ENCODE data around the gene OCLN. TPM values are rescaled to one million over a fixed set of nuclear protein-coding genes. Genes with fewer than 3 reads are reported as not detected.
"Not testable (repeated sequence)": the region's sequence is repeated elsewhere in the genome, so short reads cannot be mapped to it uniquely, and the experiment has no call there.

The OCLN gene
- polyA plus RNA-seq, 1 donor from 2014 or later, result 6.5 TPM

DNA sequence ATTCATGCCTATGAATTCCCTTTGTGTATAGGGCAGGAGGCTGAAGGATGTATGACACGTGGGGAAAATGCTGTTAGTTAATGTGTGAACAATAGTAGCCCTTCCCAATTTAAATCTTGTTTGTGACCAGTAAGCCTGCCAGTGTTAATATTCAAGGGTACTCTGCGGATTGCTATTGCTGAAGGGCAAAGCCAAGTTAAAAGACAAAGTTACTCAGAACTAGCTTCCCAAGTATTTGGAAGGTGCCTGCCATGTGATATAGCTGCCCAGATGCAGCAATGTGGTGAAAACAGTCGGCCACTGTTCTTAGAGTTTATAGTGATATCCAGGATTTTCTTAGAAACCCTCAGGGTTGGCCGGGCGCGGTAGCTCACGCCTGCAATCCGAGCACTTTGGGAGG is 43.1 kb upstream of the OCLN start:
- no peaks in the 10 kb centered on the region for H3F3A ChIP-seq (ENCODE audit: insufficient read depth, low read length, poor library complexity, severe bottlenecking)
- H3K36me3 ChIP-seq (ENCODE audit: insufficient read depth, low read length), result no peaks in the 10 kb centered on the region
- no peaks in the 10 kb centered on the region for H4K20me1 ChIP-seq (ENCODE audit: insufficient read depth)
- no peak overlapping the region for H3K4me3 ChIP-seq (ENCODE audit: low read length)
- no peaks in the 10 kb centered on the region for H3K79me2 ChIP-seq (replicated peaks; ENCODE audit: insufficient read depth, low read length)
- no peaks in the 10 kb centered on the region for H3K9me2 ChIP-seq (ENCODE audit: insufficient read depth, low read length)
- no peak overlapping the region for H3K9ac ChIP-seq (ENCODE audit: low read length)
- H3K27me3 ChIP-seq (ENCODE audit: insufficient read depth, low read depth, low read length), result no peaks in the 10 kb centered on the region
- no peak overlapping the region for H2AFZ ChIP-seq (ENCODE audit: low read depth, low read length)
- no peak overlapping the region for H3K27ac ChIP-seq (ENCODE audit: low read length)
- no peak overlapping the region for H3K4me2 ChIP-seq (ENCODE audit: low read length)
- no peak for TF ChIP-seq SMC3 (conservative IDR thresholded peaks at IDR 0.05; ENCODE audit: poor library complexity)
- TF ChIP-seq TAF1 (IDR thresholded peaks at IDR 0.05; ENCODE audit: low read depth), result no peak
- TF ChIP-seq RAD21 (conservative IDR thresholded peaks at IDR 0.05), result no peak
- TF ChIP-seq EZH2 (IDR thresholded peaks at IDR 0.05; ENCODE audit: borderline replicate concordance, insufficient read depth, low read length, poor library complexity, severe bottlenecking), result no peak
- no peak for TF ChIP-seq EP300 (conservative IDR thresholded peaks at IDR 0.05; ENCODE audit: poor library complexity, severe bottlenecking)
- TF ChIP-seq, protein P1, sequence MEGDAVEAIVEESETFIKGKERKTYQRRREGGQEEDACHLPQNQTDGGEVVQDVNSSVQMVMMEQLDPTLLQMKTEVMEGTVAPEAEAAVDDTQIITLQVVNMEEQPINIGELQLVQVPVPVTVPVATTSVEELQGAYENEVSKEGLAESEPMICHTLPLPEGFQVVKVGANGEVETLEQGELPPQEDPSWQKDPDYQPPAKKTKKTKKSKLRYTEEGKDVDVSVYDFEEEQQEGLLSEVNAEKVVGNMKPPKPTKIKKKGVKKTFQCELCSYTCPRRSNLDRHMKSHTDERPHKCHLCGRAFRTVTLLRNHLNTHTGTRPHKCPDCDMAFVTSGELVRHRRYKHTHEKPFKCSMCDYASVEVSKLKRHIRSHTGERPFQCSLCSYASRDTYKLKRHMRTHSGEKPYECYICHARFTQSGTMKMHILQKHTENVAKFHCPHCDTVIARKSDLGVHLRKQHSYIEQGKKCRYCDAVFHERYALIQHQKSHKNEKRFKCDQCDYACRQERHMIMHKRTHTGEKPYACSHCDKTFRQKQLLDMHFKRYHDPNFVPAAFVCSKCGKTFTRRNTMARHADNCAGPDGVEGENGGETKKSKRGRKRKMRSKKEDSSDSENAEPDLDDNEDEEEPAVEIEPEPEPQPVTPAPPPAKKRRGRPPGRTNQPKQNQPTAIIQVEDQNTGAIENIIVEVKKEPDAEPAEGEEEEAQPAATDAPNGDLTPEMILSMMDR (IDR thresholded peaks at IDR 0.05; ENCODE audit: poor library complexity, severe bottlenecking), result no peak
- TF ChIP-seq POLR2AphosphoS5 (IDR thresholded peaks at IDR 0.05), result no peak
- no peak for TF ChIP-seq MXI1 (conservative IDR thresholded peaks at IDR 0.05; ENCODE audit: poor library complexity, severe bottlenecking)
- TF ChIP-seq, protein P2, sequence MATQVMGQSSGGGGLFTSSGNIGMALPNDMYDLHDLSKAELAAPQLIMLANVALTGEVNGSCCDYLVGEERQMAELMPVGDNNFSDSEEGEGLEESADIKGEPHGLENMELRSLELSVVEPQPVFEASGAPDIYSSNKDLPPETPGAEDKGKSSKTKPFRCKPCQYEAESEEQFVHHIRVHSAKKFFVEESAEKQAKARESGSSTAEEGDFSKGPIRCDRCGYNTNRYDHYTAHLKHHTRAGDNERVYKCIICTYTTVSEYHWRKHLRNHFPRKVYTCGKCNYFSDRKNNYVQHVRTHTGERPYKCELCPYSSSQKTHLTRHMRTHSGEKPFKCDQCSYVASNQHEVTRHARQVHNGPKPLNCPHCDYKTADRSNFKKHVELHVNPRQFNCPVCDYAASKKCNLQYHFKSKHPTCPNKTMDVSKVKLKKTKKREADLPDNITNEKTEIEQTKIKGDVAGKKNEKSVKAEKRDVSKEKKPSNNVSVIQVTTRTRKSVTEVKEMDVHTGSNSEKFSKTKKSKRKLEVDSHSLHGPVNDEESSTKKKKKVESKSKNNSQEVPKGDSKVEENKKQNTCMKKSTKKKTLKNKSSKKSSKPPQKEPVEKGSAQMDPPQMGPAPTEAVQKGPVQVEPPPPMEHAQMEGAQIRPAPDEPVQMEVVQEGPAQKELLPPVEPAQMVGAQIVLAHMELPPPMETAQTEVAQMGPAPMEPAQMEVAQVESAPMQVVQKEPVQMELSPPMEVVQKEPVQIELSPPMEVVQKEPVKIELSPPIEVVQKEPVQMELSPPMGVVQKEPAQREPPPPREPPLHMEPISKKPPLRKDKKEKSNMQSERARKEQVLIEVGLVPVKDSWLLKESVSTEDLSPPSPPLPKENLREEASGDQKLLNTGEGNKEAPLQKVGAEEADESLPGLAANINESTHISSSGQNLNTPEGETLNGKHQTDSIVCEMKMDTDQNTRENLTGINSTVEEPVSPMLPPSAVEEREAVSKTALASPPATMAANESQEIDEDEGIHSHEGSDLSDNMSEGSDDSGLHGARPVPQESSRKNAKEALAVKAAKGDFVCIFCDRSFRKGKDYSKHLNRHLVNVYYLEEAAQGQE (IDR thresholded peaks at IDR 0.05; ENCODE audit: borderline replicate concordance), result no peak
- no peaks in the 10 kb centered on the region for H3K9me3 ChIP-seq (ENCODE audit: low read length)

DNA sequence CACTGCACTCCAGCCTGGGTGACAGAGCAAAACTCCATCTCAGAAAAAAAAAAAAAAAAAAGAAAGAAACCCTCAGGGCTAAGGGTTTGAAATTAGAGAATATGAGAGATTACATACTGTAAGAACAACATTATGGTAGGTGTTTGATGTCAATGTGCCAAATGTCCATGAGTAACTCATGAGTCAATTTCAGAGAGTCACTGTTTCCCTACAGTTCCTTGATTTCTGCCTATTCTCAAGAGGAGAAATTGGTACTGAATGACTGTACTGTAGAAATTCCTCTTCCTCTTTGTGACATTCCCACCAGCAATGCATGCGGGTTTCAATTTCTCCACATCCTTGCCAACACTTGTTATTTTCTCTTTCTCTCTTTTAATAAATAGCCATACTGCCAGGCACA is 42.5 kb upstream of the OCLN start:
- Histone ChIP-seq H2AFZ (ENCODE audit: low read depth, low read length) (no peak overlapping the region), H4K20me1 (ENCODE audit: insufficient read depth) (no peaks in the 10 kb centered on the region), H3K9ac (ENCODE audit: low read length) (no peak overlapping the region), H3K9me3 (ENCODE audit: low read length) (no peaks in the 10 kb centered on the region), H3K9me2 (ENCODE audit: insufficient read depth, low read length) (no peaks in the 10 kb centered on the region), H3F3A (ENCODE audit: insufficient read depth, low read length, poor library complexity, severe bottlenecking) (no peaks in the 10 kb centered on the region), H3K79me2 (replicated peaks; ENCODE audit: insufficient read depth, low read length) (no peaks in the 10 kb centered on the region), H3K27ac (ENCODE audit: low read length) (no peak overlapping the region), H3K4me2 (ENCODE audit: low read length) (no peak overlapping the region), H3K4me3 (ENCODE audit: low read length) (no peak overlapping the region), H3K27me3 (ENCODE audit: insufficient read depth, low read depth, low read length) (no peaks in the 10 kb centered on the region), H3K36me3 (ENCODE audit: insufficient read depth, low read length) (no peaks in the 10 kb centered on the region)
- TF ChIP-seq TAF1 (IDR thresholded peaks at IDR 0.05; ENCODE audit: low read depth) (no peak), RAD21 (conservative IDR thresholded peaks at IDR 0.05) (no peak), POLR2AphosphoS5 (IDR thresholded peaks at IDR 0.05) (no peak), MXI1 (conservative IDR thresholded peaks at IDR 0.05; ENCODE audit: poor library complexity, severe bottlenecking) (no peak), SMC3 (conservative IDR thresholded peaks at IDR 0.05; ENCODE audit: poor library complexity) (no peak), EP300 (conservative IDR thresholded peaks at IDR 0.05; ENCODE audit: poor library complexity, severe bottlenecking) (no peak), EZH2 (IDR thresholded peaks at IDR 0.05; ENCODE audit: borderline replicate concordance, insufficient read depth, low read length, poor library complexity, severe bottlenecking) (no peak)
- TF ChIP-seq, protein P1 (IDR thresholded peaks at IDR 0.05; ENCODE audit: poor library complexity, severe bottlenecking), result no peak
- TF ChIP-seq, protein P2 (IDR thresholded peaks at IDR 0.05; ENCODE audit: borderline replicate concordance), result no peak

DNA sequence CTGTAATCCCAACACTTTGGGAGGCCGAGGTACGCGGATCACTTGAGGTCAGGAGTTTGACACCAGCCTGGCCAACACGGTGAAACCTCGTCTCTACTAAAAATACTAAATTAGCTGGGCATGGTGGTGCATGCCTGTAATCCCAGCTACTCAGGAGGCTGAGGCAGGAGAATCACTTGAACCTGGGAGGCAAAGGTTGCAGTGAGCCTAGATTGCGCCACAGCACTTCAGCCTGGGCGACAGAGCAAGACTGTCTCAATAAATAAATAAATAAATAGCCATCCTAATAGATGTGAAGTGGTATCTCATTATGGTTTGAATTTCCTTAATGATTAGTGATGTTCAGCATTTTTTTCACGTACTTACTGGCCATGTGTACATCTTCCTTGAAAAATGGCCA is 42.1 kb upstream of the OCLN start:
- H4K20me1 ChIP-seq (ENCODE audit: insufficient read depth); H3K36me3 ChIP-seq (ENCODE audit: insufficient read depth, low read length); H3K27ac ChIP-seq (ENCODE audit: low read length); H3K27me3 ChIP-seq (ENCODE audit: insufficient read depth, low read depth, low read length); H3K9me3 ChIP-seq (ENCODE audit: low read length); H3K9me2 ChIP-seq (ENCODE audit: insufficient read depth, low read length); H3K4me2 ChIP-seq (ENCODE audit: low read length); H2AFZ ChIP-seq (ENCODE audit: low read depth, low read length); H3F3A ChIP-seq (ENCODE audit: insufficient read depth, low read length, poor library complexity, severe bottlenecking); H3K9ac ChIP-seq (ENCODE audit: low read length); H3K4me3 ChIP-seq (ENCODE audit: low read length); H3K79me2 ChIP-seq (replicated peaks; ENCODE audit: insufficient read depth, low read length): not testable (repeated sequence)

Measured in neural cell (in vitro differentiated cells).